H7 (cell line): ENCODE results near the gene MSI2. TPM values are rescaled to one million over a fixed set of nuclear protein-coding genes. Genes with fewer than 3 reads are reported as not detected.
"Not testable (repeated sequence)": the region's sequence is repeated elsewhere in the genome, so short reads cannot be mapped to it uniquely, and the experiment has no call there.

Source experiments
- DNase-seq: peaks from one replicate; pipeline ENCODE4 v3.0.0; 2012
- H3K27me3 ChIP-seq: 2 replicates; pipeline ENCODE4 v1.6.0; 2011; ENCODE audit warnings: mild to moderate bottlenecking, low read length; ENCODE audit not compliant: control insufficient read depth, insufficient read depth
- H3K36me3 ChIP-seq: replicated peaks from 2 replicates; pipeline ENCODE4 v1.5.1; 2011; ENCODE audit warnings: low read length; ENCODE audit not compliant: control insufficient read depth, insufficient read depth
- H3K4me3 ChIP-seq: 2 replicates; pipeline ENCODE4 v1.5.1; 2011; ENCODE audit warnings: low read depth, mild to moderate bottlenecking, control low read depth, low read length, moderate library complexity; ENCODE audit not compliant: insufficient read depth
- total RNA-seq: library from RNA; depleted of rRNA; stranded (reverse); fragments of >200 nt; shearing (Covaris generic); gene quantifications from 2 replicates; pipeline ENCODE4 v1.2.3, GENCODE V29; 2014; rRNA removed

Gene MSI2
- total RNA-seq, result 31.0 and 38.6 TPM in 2 replicates

GRCh38 chr17:57255776-57256681 is at the start of gene MSI2:
TSS of gene MSI2 (plus strand) at chr17:57256523. CDS start at chr17:57256743, 220 bp downstream.
- Histone ChIP-seq H3K27me3 (peaks cover 19% of the 10 kb centered on the region), H3K4me3 (peak within 1 kb of the TSS; percentile 66), H3K36me3 (no peaks in the 10 kb centered on the region)
- DNase-seq, result peak; percentile 93

GRCh38 chr17:57206928-57207327 is 49.4 kb upstream of the MSI2 start:
- H3K27me3 ChIP-seq, result no peaks in the 10 kb centered on the region
- no peak for DNase-seq
- H3K36me3 ChIP-seq, result no peaks in the 10 kb centered on the region
- no peak overlapping the region for H3K4me3 ChIP-seq

- Histone ChIP-seq H3K4me3 (no peak overlapping the region), H3K27me3 (no peaks in the 10 kb centered on the region), H3K36me3 (no peaks in the 10 kb centered on the region)
- DNase-seq, result no peak
These were observed 48.9 kb upstream of the MSI2 start for GRCh38 chr17:57207396-57207795.

GRCh38 chr17:57210224-57210553 is 46.1 kb upstream of the MSI2 start:
- no peak overlapping the region for H3K4me3 ChIP-seq
- H3K36me3 ChIP-seq, result no peaks in the 10 kb centered on the region
- no peaks in the 10 kb centered on the region for H3K27me3 ChIP-seq
- DNase-seq, result no peak

- Histone ChIP-seq H3K27me3 (no peaks in the 10 kb centered on the region), H3K36me3 (no peaks in the 10 kb centered on the region), H3K4me3 (no peak overlapping the region)
- no peak for DNase-seq
These were observed 45.3 kb upstream of the MSI2 start for GRCh38 chr17:57210972-57211411.

DNA sequence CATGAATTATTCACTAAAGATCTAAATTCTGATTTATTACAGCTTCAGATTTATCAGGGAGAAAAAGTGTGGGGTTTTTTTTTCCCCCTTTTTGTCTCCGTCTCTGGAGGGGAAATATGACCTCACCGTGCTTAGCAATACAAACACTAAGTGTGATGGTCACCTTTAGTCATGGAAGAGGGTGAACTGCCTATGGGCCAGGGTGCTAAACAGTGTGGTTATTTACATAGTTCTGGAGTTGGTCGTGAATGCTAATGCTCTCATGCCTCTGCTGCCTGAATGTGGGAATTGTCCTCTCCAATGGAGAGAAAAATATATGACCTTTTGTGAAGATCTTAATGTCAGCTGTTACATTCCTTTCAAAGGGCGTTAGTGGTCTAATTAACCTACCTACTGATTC is 44.8 kb upstream of the MSI2 start:
- no peak for DNase-seq

GRCh38 chr17:57213180-57213825 is 43.0 kb upstream of the MSI2 start:
- DNase-seq, result no peak
- Histone ChIP-seq H3K4me3 (no peak overlapping the region), H3K36me3 (no peaks in the 10 kb centered on the region)

More for the DNA sequence above, 44.8 kb upstream of the MSI2 start:
- H3K36me3 ChIP-seq, result no peaks in the 10 kb centered on the region
- no peaks in the 10 kb centered on the region for H3K27me3 ChIP-seq
- no peak overlapping the region for H3K4me3 ChIP-seq

DNA sequence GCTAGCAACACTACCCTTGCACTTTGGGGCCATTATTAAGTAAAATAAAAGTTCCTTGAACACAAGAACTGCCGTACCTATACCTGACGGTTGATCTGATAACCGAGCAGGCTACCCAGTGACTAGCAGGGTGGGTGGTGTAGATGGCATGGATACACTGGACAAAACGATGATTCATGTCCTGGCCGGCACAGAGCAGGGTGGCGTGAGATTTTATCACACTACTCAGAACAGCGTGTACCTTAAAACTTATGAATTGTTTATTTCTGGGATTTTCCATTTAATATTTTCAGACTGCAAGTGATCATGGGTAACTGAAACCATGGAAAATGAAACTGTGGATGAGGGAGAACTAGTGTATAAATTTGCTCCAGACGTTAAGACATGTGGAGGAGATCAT is 41.0 kb upstream of the MSI2 start:
- H3K4me3 ChIP-seq, result no peak overlapping the region
- no peaks in the 10 kb centered on the region for H3K27me3 ChIP-seq
- no peak for DNase-seq
- H3K36me3 ChIP-seq, result no peaks in the 10 kb centered on the region

More at GRCh38 chr17:57213180-57213825, 43.0 kb upstream of the MSI2 start:
- H3K27me3 ChIP-seq, result no peaks in the 10 kb centered on the region

DNA sequence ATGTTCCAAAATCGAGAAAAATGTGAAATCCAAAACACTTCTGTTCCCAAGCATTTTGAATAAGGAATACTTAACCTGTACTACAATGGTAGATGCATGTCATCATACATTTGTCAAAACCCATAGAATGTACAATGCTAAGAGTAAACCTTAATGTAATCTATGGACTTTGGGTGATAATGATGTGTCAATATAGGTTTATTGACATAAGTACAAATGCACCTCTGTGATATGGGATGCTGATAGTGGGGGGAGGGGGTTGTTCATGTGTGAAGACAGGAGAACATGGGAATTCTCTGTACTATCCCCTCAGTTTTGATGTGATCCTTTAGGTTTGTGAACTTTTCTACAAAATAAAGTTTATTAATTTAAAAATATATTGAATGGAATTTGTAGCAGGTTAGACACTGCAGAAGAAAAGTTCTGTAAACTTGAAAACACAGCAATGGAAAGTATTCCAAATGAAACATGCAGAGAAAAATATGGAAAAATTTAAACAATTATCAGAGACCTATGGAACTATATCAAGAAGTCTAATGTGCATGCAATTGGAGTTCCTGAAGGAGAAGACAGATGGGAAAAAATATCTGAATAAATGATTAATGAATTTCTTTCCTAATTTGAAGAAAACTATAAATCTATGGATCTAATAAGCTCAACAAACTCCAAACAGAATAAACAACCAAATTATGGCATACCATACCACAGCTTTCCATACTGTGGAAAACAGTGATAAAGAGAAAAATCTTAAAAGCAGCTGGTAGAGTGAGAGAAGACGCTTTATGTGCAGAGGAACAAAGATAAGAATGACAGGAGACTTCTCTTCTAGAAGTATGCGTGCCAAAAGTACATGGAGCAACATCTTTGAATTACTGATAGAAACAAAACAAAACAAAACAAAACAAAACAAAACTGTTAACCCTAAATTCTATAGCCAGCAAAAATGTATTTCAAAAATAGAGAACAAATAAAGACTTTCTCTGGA is 34.7 kb upstream of the MSI2 start:
- Histone ChIP-seq H3K36me3 (no peaks in the 10 kb centered on the region), H3K27me3 (no peaks in the 10 kb centered on the region), H3K4me3 (no peak overlapping the region)
- DNase-seq, result no peak

GRCh38 chr17:57222422-57222821 is 33.9 kb upstream of the MSI2 start:
- not testable (repeated sequence) for DNase-seq, H3K4me3 ChIP-seq, H3K36me3 ChIP-seq, H3K27me3 ChIP-seq

GRCh38 chr17:57225127-57225526 is 31.2 kb upstream of the MSI2 start:
- no peak overlapping the region for H3K4me3 ChIP-seq
- H3K27me3 ChIP-seq, result no peaks in the 10 kb centered on the region
- no peak for DNase-seq
- no peaks in the 10 kb centered on the region for H3K36me3 ChIP-seq

DNA sequence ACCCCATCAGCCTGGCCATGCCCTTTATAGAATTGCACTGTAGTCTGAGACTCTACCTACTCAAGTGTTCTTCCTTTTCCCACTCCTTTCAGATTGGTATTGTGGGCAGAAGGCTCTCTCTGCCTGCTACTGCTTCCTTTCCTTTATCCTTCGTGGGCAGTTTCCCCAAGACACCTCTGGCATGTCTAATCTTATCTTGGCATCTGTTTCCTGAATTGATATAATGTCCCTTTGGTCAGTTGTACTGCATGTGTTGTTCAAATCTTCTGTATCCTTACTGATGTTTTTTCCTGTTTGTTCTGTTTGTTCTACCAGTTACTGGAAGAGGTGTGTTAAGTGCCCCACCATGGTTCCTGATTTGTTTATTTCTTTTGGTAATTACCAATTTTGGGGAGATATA is 29.5 kb upstream of the MSI2 start:
- Histone ChIP-seq H3K36me3 (no peaks in the 10 kb centered on the region), H3K27me3 (no peaks in the 10 kb centered on the region), H3K4me3 (no peak overlapping the region)
- DNase-seq, result no peak

GRCh38 chr17:57228911-57229310 is 27.4 kb upstream of the MSI2 start:
- no peak for DNase-seq
- H3K27me3 ChIP-seq, result no peaks in the 10 kb centered on the region
- no peaks in the 10 kb centered on the region for H3K36me3 ChIP-seq
- no peak overlapping the region for H3K4me3 ChIP-seq

DNA sequence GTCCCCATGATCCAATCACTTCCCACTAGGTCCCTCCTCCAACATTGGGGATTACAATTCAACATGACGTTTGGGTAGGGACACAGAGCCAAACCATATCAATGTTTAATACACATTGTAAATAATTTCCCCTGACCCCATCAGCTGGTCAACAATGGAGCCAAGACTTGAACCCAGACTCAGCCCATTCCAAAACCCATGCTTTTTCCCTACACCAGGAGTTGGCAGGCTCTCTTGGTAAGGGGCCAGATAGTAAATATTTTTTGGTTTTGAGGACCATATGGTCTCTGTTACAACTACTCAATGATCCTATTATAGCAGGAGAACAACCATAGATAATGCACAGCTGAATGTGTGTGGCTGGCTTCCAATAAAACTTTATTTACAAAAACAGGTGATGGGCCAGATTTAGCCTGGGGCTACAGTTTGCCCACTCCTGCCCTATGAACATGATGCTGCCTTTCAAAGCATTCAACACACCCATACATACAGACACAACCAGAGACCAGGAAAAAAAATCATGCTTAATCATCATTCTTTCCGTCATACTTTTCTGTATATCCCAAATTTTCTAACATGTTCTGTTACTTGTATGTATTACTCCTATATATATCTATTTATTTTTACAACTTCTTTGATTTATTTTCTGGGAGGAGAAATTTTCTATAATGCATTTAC is 22.1 kb upstream of the MSI2 start:
- Histone ChIP-seq H3K27me3 (no peaks in the 10 kb centered on the region), H3K36me3 (no peaks in the 10 kb centered on the region), H3K4me3 (no peak overlapping the region)
- no peak for DNase-seq
